Measurements from ENCODE around the gene PTPRJ. TPM values are rescaled to one million over a fixed set of nuclear protein-coding genes. Genes with fewer than 3 reads are reported as not detected.

The PTPRJ gene
- total RNA-seq, 1 donor from 2014 or later: 4.7 TPM

DNA sequence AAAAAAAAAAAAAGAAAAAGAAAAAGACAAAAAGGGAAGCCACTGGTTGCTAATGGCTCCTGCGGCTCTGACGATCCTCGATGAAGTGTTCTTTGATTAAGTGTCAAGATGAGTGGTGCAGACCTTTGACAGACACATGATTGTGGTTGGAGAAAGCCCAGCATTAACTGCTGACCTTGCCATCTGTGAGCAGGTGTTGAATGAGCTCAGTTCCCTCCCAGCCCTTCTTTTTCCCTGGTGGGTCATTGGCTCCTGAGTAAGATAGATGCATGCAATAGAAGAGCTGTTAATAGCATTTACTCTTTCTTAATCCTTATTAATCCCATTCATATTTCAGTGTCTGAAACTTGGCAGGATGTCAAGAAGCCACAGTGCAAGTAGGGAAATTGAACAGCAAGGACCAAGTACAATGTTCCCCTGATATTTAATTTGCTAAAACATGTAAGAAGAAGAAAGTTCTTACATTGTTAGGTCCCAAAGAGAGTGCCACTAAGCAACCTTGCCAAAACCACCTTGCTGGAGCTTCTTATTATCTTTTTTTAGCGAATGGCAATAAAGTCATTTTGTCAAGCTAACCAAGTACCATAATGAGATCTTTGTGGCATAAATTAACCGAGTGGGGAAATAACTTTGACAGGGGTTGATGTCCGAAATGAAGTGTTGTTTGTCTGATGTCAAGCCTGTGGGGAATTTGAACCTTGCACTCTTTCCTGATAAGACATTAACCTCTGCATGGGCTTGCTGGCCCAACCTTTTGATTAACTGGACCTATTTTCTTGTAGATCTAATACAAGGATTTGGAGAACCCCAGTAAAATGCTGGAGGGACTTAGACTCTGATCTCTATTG is 113.7 kb downstream of the PTPRJ start:
- no peak for DNase-seq (ENCODE audit: extremely low spot score in 2 of 2)
- Histone ChIP-seq H3K4me3 (no peak overlapping the region), H3K9me3 (no peaks in the 10 kb centered on the region), H3K4me1 (peaks cover 32% of the 10 kb centered on the region), H3K36me3 (no peaks in the 10 kb centered on the region), H3K27me3 (no peaks in the 10 kb centered on the region), H3K27ac (no peak overlapping the region)
- TF ChIP-seq POLR2AphosphoS5 (IDR thresholded peaks at IDR 0.05; ENCODE audit: insufficient read depth in 1 of 2, low read depth in 1 of 2): no peak
- TF ChIP-seq, protein P1, sequence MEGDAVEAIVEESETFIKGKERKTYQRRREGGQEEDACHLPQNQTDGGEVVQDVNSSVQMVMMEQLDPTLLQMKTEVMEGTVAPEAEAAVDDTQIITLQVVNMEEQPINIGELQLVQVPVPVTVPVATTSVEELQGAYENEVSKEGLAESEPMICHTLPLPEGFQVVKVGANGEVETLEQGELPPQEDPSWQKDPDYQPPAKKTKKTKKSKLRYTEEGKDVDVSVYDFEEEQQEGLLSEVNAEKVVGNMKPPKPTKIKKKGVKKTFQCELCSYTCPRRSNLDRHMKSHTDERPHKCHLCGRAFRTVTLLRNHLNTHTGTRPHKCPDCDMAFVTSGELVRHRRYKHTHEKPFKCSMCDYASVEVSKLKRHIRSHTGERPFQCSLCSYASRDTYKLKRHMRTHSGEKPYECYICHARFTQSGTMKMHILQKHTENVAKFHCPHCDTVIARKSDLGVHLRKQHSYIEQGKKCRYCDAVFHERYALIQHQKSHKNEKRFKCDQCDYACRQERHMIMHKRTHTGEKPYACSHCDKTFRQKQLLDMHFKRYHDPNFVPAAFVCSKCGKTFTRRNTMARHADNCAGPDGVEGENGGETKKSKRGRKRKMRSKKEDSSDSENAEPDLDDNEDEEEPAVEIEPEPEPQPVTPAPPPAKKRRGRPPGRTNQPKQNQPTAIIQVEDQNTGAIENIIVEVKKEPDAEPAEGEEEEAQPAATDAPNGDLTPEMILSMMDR (IDR thresholded peaks at IDR 0.05): no peak
- TF ChIP-seq POLR2A (IDR thresholded peaks at IDR 0.05): no peak
- intact Hi-C loops (cut with DNase I): no loop called here

DNA sequence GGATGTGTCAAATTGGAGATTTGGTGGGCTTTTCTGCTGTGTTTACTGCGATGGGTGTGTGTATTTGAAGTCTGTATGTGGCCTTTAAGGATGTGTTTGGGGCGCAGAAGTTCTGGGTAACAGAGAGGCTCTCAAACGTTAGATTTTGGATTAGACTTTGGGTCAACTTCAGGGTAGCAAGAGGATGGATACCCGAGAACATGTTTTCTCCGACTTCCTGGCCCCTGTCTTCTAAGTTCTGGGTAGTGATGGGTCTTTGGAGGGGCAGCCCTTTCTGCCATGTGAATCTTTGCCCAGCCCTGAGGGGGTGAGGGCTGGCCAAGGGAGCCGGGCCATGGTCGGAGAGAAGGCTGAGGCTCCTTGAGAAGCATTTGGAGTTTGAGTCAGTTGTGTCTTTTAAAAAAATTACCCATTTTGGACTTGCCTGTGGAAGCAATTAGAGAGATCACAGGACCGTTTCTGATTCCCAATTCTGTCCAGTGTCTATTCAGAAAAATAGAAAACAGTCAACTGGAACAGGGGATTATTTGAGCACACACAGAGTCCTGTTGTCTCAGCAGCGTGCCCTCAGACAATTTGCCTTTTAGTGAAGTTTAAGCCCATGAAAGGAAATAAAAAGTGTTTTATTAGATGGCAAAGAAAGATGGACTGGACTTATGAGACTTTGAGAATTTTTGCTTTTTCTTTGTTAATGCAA is 114.4 kb downstream of the PTPRJ start:
- H3K4me1 ChIP-seq: peaks cover 32% of the 10 kb centered on the region
- H3K36me3 ChIP-seq: no peaks in the 10 kb centered on the region
- intact Hi-C loops (cut with DNase I): no loop called here
- DNase-seq (ENCODE audit: extremely low spot score in 2 of 2): no peak
- TF ChIP-seq POLR2AphosphoS5 (IDR thresholded peaks at IDR 0.05; ENCODE audit: insufficient read depth in 1 of 2, low read depth in 1 of 2) (no peak), POLR2A (IDR thresholded peaks at IDR 0.05) (no peak)
- TF ChIP-seq, protein P1 (IDR thresholded peaks at IDR 0.05): no peak
- H3K27ac ChIP-seq: no peak overlapping the region
- H3K9me3 ChIP-seq: no peaks in the 10 kb centered on the region
- no peaks in the 10 kb centered on the region for H3K27me3 ChIP-seq
- H3K4me3 ChIP-seq: no peak overlapping the region

- H3K27me3 ChIP-seq: no peaks in the 10 kb centered on the region
- no peak overlapping the region for H3K4me3 ChIP-seq
- no peaks in the 10 kb centered on the region for H3K9me3 ChIP-seq
- no peak for DNase-seq (ENCODE audit: extremely low spot score in 2 of 2)
- H3K36me3 ChIP-seq: no peaks in the 10 kb centered on the region
- H3K4me1 ChIP-seq: peaks cover 32% of the 10 kb centered on the region
- intact Hi-C loops (cut with DNase I): no loop called here
- peak overlapping the region; percentile 35 for H3K27ac ChIP-seq
- TF ChIP-seq, protein P1 (IDR thresholded peaks at IDR 0.05): no peak
Observed at GRCh38 chr11:48095779-48096470, 115.6 kb downstream of the PTPRJ start.

- TF ChIP-seq POLR2AphosphoS5 (IDR thresholded peaks at IDR 0.05; ENCODE audit: insufficient read depth in 1 of 2, low read depth in 1 of 2): no peak
- TF ChIP-seq, protein P1 (IDR thresholded peaks at IDR 0.05): no peak
- no peak for TF ChIP-seq POLR2A (IDR thresholded peaks at IDR 0.05)
- Histone ChIP-seq H3K9me3 (no peaks in the 10 kb centered on the region), H3K4me3 (no peak overlapping the region), H3K27ac (peak overlapping the region; percentile 35), H3K36me3 (no peaks in the 10 kb centered on the region), H3K4me1 (peaks cover 37% of the 10 kb centered on the region), H3K27me3 (no peaks in the 10 kb centered on the region)
- no peak for DNase-seq (ENCODE audit: extremely low spot score in 2 of 2)
- intact Hi-C loops (cut with DNase I): no loop called here
Observed at GRCh38 chr11:48096588-48097525, 116.5 kb downstream of the PTPRJ start.

Data from vagina (tissue), 2 donors.